ENCODE data around the gene AOPEP. TPM values are rescaled to one million over a fixed set of nuclear protein-coding genes. Genes with fewer than 3 reads are reported as not detected.

The AOPEP gene
- total and polyA plus RNA-seq, 10 donors = 14.8 to 86.1 (median 51.3) TPM

GRCh38 chr9:94758880-94759279, 32.4 kb downstream of the AOPEP start:
- intact Hi-C loops (cut with DNase I; ENCODE audit: low total_unique reads) = no loop called here
- Histone ChIP-seq H3K4me3 (no peak overlapping the region), H3K27ac (no peak overlapping the region), H3K4me1 (no peaks in the 10 kb centered on the region), H3K36me3 (peaks cover 0 to 24% (median 11%) of the 10 kb centered on the region in 6 donors), H3K9me3 (no peaks in the 10 kb centered on the region), H3K27me3 (replicated peaks in 1 of 7) (no peaks in the 10 kb centered on the region)
- no peak for DNase-seq
- TF ChIP-seq POLR2AphosphoS5 (IDR thresholded peaks at IDR 0.05) (no peak), CTCF (IDR thresholded peaks at IDR 0.05 in 8 of 11, conservative IDR thresholded peaks at IDR 0.05 in 3 of 11) (no peak), POLR2A (IDR thresholded peaks at IDR 0.05) (no peak)
- 85 to 98% (median 96%) methylated on average over 1 of the region's 1 CpG for WGBS, 5 donors

- intact Hi-C loops (cut with DNase I; ENCODE audit: low total_unique reads) = loop anchor here (10.0 kb wide), 1 partner anchor 65 kb away; no protein-coding TSS in a partner anchor
- no peak overlapping the region for H3K27ac ChIP-seq
- H3K9me3 ChIP-seq = no peaks in the 10 kb centered on the region
- WGBS, 5 donors = 89 to 96% (median 92%) methylated on average over 7 of the region's 7 CpGs
- no peaks in the 10 kb centered on the region for H3K4me1 ChIP-seq
- H3K36me3 ChIP-seq = peaks cover 0 to 29% (median 11%) of the 10 kb centered on the region in 6 donors
- DNase-seq = no peak
- TF ChIP-seq POLR2A (IDR thresholded peaks at IDR 0.05) (no peak), POLR2AphosphoS5 (IDR thresholded peaks at IDR 0.05) (no peak), CTCF (IDR thresholded peaks at IDR 0.05 in 8 of 11, conservative IDR thresholded peaks at IDR 0.05 in 3 of 11) (no peak)
- no peaks in the 10 kb centered on the region for H3K27me3 ChIP-seq (replicated peaks in 1 of 7)
- no peak overlapping the region for H3K4me3 ChIP-seq
Observed at GRCh38 chr9:94760010-94760409, 33.5 kb downstream of the AOPEP start.

DNA sequence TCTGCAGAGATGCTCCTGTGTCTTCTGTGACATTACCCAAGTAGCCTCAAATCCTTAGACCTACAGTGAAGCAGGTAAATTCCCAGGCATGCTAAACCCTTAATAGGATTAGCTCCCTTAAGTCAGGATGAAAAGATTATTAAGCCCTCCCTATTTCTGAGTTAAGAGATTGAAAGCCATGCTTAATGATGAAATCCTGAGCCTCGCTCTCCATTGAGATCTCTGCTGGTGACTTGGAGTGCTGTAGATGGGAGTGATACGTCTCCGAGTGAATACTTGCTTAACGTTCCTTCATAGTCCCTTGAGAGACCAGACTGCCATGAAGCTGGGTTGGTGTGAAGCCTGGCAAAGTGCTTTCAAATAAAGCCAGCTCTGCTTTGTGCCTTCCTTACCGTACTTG, 34.2 kb downstream of the AOPEP start:
- H3K27me3 ChIP-seq (replicated peaks in 1 of 7) = no peaks in the 10 kb centered on the region
- peaks cover 0 to 29% (median 11%) of the 10 kb centered on the region in 6 donors for H3K36me3 ChIP-seq
- DNase-seq = no peak
- 93 to 100% (median 95%) methylated on average over 5 of the region's 5 CpGs for WGBS, 5 donors
- H3K4me1 ChIP-seq = no peaks in the 10 kb centered on the region
- H3K4me3 ChIP-seq = no peak overlapping the region
- H3K9me3 ChIP-seq = no peaks in the 10 kb centered on the region
- TF ChIP-seq POLR2A (IDR thresholded peaks at IDR 0.05) (no peak), POLR2AphosphoS5 (IDR thresholded peaks at IDR 0.05) (no peak), CTCF (IDR thresholded peaks at IDR 0.05 in 8 of 11, conservative IDR thresholded peaks at IDR 0.05 in 3 of 11) (no peak)
- H3K27ac ChIP-seq = no peak overlapping the region
- intact Hi-C loops (cut with DNase I; ENCODE audit: low total_unique reads) = loop anchor here (10.0 kb wide), 1 partner anchor 66 kb away; no protein-coding TSS in a partner anchor

DNA sequence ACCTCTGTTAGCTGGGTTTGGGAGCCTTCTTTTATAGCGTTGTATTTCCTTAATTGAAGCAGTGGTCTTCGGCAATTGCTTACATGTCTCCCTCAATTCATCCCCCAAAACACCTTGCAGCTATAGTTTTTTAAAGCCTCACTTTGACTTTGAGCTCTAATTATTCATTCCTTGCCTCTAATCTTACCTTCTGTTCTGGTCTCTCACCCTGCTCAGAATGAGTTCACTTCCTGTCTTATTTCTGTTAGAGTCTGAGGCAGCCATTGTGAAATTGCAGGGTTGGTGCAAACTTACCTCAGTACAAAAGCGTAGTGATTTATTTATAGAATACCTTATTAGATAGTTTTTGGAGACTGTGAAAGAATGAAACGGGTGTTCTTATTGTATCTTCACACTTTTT, 35.0 kb downstream of the AOPEP start:
- no peaks in the 10 kb centered on the region for H3K9me3 ChIP-seq
- 71 to 85% (median 83%) methylated on average over 4 of the region's 4 CpGs for WGBS, 5 donors
- TF ChIP-seq POLR2AphosphoS5 (IDR thresholded peaks at IDR 0.05) (no peak), POLR2A (IDR thresholded peaks at IDR 0.05) (no peak), CTCF (IDR thresholded peaks at IDR 0.05 in 8 of 11, conservative IDR thresholded peaks at IDR 0.05 in 3 of 11) (no peak)
- intact Hi-C loops (cut with DNase I; ENCODE audit: low total_unique reads) = loop anchor here (10.0 kb wide), 1 partner anchor 67 kb away; no protein-coding TSS in a partner anchor
- H3K27ac ChIP-seq = no peak overlapping the region
- H3K36me3 ChIP-seq = peaks cover 0 to 29% (median 11%) of the 10 kb centered on the region in 6 donors
- no peaks in the 10 kb centered on the region for H3K27me3 ChIP-seq (replicated peaks in 1 of 7)
- no peaks in the 10 kb centered on the region for H3K4me1 ChIP-seq
- H3K4me3 ChIP-seq = no peak overlapping the region
- no peak for DNase-seq

All from spleen (tissue), 11 donors.